ENCODE measurements around the gene LORICRIN.

The LORICRIN gene

DNA sequence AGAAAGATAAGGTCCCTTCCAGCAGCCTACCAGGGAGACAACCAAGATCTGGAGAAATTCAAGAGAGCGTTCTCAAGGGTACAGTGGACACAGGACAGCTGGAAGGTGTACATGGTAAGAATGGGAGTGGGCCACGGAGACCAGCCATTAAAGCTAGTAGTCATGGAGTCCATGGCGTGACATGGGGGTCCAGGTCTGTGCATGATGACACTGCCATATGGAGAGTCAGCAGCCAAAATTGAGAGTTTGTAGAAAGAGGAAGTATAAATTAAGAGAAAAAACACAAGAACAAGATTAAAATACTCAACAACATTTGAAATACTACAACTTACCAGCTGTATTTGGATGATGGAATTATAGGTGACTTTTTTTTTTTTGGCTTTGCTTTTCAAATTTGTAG is 7.9 kb upstream of the LORICRIN start:
- H3K9ac ChIP-seq (ENCODE audit: low read length), result no peak overlapping the region
- no peak overlapping the region for H3K4me3 ChIP-seq (ENCODE audit: low read length)
- no peak overlapping the region for H3K27ac ChIP-seq (ENCODE audit: low read length)
- H3K9me3 ChIP-seq (ENCODE audit: control insufficient read depth, low read depth, low read length), result no peaks in the 10 kb centered on the region
- H3K27me3 ChIP-seq (ENCODE audit: control insufficient read depth, insufficient read depth, low read length), result no peaks in the 10 kb centered on the region
- no peaks in the 10 kb centered on the region for H3K4me1 ChIP-seq (ENCODE audit: control insufficient read depth, low read depth, low read length)
- no peaks in the 10 kb centered on the region for H3K36me3 ChIP-seq (ENCODE audit: control insufficient read depth, low read depth, low read length)

DNA sequence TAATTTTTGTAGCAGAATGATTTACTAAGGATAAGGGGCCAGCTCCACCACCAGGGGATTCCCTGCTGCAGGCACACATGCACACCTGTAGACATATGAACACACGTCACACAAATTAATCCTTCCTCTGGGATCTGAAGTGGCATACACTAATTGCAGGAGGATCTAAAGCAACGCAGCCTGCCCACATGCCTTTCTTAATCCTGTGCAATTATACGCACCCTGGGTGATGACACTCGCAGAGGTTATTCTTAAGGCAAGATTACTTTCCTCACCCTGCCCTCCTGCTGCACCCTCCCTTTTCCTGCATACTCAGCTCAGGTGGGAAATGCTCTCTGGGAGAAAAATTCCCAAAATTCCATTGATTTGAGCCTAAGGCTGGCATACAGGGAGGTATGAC is 7.5 kb upstream of the LORICRIN start:
- Histone ChIP-seq H3K9me3 (ENCODE audit: control insufficient read depth, low read depth, low read length) (no peaks in the 10 kb centered on the region), H3K9ac (ENCODE audit: low read length) (no peak overlapping the region), H3K27ac (ENCODE audit: low read length) (no peak overlapping the region), H3K4me3 (ENCODE audit: low read length) (no peak overlapping the region), H3K27me3 (ENCODE audit: control insufficient read depth, insufficient read depth, low read length) (no peaks in the 10 kb centered on the region), H3K36me3 (ENCODE audit: control insufficient read depth, low read depth, low read length) (no peaks in the 10 kb centered on the region), H3K4me1 (ENCODE audit: control insufficient read depth, low read depth, low read length) (no peaks in the 10 kb centered on the region)

DNA sequence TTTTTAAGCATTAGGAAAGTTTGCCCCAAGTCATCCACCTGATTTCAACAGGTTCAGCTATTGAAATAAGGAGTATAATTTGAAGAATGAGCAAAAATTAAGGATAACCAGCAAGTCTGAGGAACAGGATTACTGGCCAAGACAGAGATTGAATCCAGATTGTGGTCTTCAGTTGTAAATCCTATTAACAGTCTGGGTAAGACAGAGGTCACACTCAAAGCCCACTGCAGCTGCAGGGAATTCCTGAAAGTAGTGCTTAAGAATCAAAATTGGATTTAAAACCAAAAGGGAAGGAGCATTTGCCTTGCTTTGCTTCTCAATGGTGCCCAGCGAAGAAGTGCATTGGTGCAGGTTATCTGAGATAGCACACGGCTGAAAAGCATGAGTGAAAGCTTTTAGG is 6.4 kb upstream of the LORICRIN start:
- H3K36me3 ChIP-seq (ENCODE audit: control insufficient read depth, low read depth, low read length), result no peaks in the 10 kb centered on the region
- no peaks in the 10 kb centered on the region for H3K4me1 ChIP-seq (ENCODE audit: control insufficient read depth, low read depth, low read length)
- H3K4me3 ChIP-seq (ENCODE audit: low read length), result no peak overlapping the region
- no peak overlapping the region for H3K9ac ChIP-seq (ENCODE audit: low read length)
- H3K27me3 ChIP-seq (ENCODE audit: control insufficient read depth, insufficient read depth, low read length), result no peaks in the 10 kb centered on the region
- no peak overlapping the region for H3K27ac ChIP-seq (ENCODE audit: low read length)
- no peaks in the 10 kb centered on the region for H3K9me3 ChIP-seq (ENCODE audit: control insufficient read depth, low read depth, low read length)

DNA sequence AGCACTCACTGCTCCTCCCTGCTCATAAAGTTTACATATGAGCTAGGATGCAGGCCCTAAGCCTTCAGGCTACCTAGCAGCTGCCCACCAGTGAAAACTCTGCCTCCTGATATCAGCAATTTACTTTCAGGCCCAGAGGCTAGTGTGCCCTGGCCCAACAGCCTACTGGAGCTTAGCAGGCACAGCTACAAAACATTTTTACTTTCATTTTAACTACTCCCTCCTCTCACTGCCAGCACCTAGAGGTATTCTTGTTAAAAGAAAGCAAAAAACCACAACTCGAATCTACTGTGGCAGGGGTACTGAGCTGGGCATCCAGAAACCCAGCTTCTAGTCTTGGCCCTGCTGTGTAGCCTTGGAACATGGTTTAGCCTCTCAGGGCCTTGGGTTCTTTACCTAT is 5.8 kb upstream of the LORICRIN start:
- H3K4me3 ChIP-seq (ENCODE audit: low read length), result no peak overlapping the region
- H3K9me3 ChIP-seq (ENCODE audit: control insufficient read depth, low read depth, low read length), result no peaks in the 10 kb centered on the region
- no peaks in the 10 kb centered on the region for H3K36me3 ChIP-seq (ENCODE audit: control insufficient read depth, low read depth, low read length)
- no peak overlapping the region for H3K9ac ChIP-seq (ENCODE audit: low read length)
- H3K4me1 ChIP-seq (ENCODE audit: control insufficient read depth, low read depth, low read length), result no peaks in the 10 kb centered on the region
- H3K27ac ChIP-seq (ENCODE audit: low read length), result no peak overlapping the region
- peaks cover 3% of the 10 kb centered on the region for H3K27me3 ChIP-seq (ENCODE audit: control insufficient read depth, insufficient read depth, low read length)

DNA sequence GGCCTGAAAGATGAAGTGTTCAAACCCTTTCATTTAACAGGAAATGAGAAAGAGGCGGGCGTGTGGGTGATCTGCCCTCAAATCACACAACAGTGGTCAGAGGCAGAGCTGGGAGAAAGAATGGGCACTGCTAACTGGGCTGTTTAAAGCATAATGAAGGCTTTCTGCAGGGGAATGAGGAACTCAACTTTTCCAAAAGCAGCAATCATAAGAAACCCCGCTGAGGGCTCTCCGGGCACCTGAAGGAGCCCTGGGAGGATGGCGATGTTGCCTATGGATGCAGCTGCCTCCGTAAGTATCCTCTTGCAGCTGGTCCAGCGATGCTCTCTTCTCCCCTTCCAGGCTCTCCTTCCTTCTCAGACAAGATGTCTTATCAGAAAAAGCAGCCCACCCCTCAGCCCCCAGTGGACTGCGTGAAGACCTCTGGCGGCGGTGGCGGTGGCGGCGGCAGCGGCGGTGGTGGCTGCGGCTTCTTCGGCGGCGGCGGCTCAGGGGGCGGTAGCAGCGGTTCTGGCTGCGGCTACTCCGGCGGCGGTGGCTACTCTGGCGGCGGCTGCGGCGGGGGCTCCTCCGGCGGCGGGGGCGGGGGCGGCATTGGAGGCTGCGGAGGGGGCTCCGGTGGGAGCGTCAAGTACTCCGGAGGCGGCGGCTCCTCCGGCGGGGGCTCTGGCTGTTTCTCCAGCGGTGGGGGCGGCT is 1.2 kb downstream of the LORICRIN start:
- peaks cover 51% of the 10 kb centered on the region for H3K27me3 ChIP-seq (ENCODE audit: control insufficient read depth, insufficient read depth, low read length)
- peaks cover 4% of the 10 kb centered on the region for H3K4me1 ChIP-seq (ENCODE audit: control insufficient read depth, low read depth, low read length)
- no peak overlapping the region for H3K9ac ChIP-seq (ENCODE audit: low read length)
- no peaks in the 10 kb centered on the region for H3K36me3 ChIP-seq (ENCODE audit: control insufficient read depth, low read depth, low read length)
- H3K4me3 ChIP-seq (ENCODE audit: low read length), result peak overlapping the region; percentile 60
- H3K9me3 ChIP-seq (ENCODE audit: control insufficient read depth, low read depth, low read length), result no peaks in the 10 kb centered on the region
- H3K27ac ChIP-seq (ENCODE audit: low read length), result no peak overlapping the region

DNA sequence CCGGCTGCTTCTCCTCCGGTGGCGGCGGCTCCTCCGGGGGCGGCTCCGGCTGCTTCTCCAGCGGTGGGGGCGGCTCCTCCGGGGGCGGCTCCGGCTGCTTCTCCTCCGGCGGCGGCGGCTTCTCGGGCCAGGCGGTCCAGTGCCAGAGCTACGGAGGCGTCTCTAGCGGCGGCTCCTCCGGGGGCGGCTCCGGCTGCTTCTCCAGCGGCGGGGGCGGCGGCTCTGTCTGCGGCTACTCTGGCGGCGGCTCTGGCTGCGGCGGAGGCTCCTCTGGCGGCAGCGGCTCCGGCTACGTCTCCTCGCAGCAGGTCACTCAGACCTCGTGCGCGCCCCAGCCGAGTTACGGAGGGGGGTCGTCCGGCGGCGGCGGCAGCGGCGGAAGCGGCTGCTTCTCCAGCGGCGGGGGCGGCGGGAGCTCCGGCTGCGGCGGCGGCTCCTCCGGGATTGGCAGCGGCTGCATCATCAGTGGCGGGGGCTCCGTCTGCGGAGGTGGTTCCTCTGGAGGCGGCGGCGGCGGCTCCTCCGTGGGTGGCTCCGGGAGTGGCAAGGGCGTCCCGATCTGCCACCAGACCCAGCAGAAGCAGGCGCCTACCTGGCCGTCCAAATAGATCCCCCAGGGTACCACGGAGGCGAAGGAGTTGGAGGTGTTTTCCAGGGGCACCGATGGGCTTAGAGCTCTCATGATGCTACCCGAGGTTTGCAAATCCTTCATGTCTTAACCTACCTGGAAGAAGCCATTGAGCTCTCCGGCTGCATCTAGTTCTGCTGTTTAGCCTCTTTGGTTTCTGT is 2.0 kb downstream of the LORICRIN start:
- H3K9ac ChIP-seq (ENCODE audit: low read length), result no peak overlapping the region

DNA sequence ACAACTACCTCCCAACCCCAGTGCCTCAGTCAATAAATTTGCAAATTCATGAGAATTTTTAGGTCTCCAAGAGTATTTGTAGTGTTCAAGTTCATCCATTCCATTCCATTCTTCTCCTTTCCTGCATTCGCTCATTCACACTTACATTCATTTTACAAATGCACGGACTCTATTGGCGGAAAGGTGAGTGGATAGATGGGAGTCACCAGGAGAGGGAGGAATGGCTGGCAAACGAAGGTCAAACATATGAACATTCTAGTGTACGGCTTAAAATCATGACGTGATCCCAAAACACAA is 2.5 kb downstream of the LORICRIN start:
- H3K4me1 ChIP-seq (ENCODE audit: control insufficient read depth, low read depth, low read length), result peaks cover 4% of the 10 kb centered on the region
- H3K9me3 ChIP-seq (ENCODE audit: control insufficient read depth, low read depth, low read length), result no peaks in the 10 kb centered on the region
- no peaks in the 10 kb centered on the region for H3K36me3 ChIP-seq (ENCODE audit: control insufficient read depth, low read depth, low read length)
- H3K27ac ChIP-seq (ENCODE audit: low read length), result no peak overlapping the region
- H3K4me3 ChIP-seq (ENCODE audit: low read length), result peak overlapping the region; percentile 60
- H3K9ac ChIP-seq (ENCODE audit: low read length), result no peak overlapping the region
- H3K27me3 ChIP-seq (ENCODE audit: control insufficient read depth, insufficient read depth, low read length), result peaks cover 51% of the 10 kb centered on the region

More for the DNA sequence above, 2.0 kb downstream of the LORICRIN start:
- peaks cover 4% of the 10 kb centered on the region for H3K4me1 ChIP-seq (ENCODE audit: control insufficient read depth, low read depth, low read length)
- no peak overlapping the region for H3K27ac ChIP-seq (ENCODE audit: low read length)
- H3K36me3 ChIP-seq (ENCODE audit: control insufficient read depth, low read depth, low read length), result no peaks in the 10 kb centered on the region
- H3K9me3 ChIP-seq (ENCODE audit: control insufficient read depth, low read depth, low read length), result no peaks in the 10 kb centered on the region
- peaks cover 51% of the 10 kb centered on the region for H3K27me3 ChIP-seq (ENCODE audit: control insufficient read depth, insufficient read depth, low read length)
- peak overlapping the region; percentile 60 for H3K4me3 ChIP-seq (ENCODE audit: low read length)

DNA sequence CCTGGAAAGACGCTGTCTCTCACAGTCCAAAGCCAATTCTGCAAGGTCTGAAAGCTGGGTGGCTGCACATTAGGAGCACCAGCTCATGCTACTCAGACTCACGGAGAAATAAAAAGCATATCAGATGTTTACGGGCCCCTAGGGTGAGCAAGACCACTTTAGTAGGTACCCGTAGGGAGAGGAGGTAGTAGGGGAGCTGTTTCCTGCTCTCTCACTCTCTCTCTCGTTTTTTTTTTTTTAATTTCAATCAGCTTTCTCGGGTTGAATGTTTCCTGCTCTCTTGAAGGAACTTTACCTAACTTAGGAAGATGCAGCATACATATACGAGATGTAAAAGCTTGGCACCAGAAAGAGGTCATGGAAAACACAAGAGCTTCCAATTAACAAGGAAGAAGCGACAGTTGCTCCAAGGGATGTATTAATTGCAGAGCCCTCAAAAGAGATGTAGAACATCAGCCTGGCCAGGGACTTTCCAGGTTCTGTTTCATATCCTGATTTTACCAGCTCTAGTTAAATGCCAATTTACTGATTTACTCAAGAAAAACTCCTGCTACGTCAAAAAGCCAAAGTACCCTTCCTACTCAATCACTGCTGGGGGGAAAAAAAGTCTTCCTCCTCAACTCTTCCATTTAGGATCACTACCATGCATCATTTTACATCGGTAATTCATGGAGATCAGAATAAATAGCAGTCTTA is 3.1 kb downstream of the LORICRIN start:
- Histone ChIP-seq H3K4me1 (ENCODE audit: control insufficient read depth, low read depth, low read length) (peaks cover 4% of the 10 kb centered on the region), H3K27me3 (ENCODE audit: control insufficient read depth, insufficient read depth, low read length) (peaks cover 51% of the 10 kb centered on the region), H3K4me3 (ENCODE audit: low read length) (peak overlapping the region; percentile 60), H3K9ac (ENCODE audit: low read length) (no peak overlapping the region), H3K27ac (ENCODE audit: low read length) (no peak overlapping the region), H3K9me3 (ENCODE audit: control insufficient read depth, low read depth, low read length) (no peaks in the 10 kb centered on the region), H3K36me3 (ENCODE audit: control insufficient read depth, low read depth, low read length) (no peaks in the 10 kb centered on the region)

DNA sequence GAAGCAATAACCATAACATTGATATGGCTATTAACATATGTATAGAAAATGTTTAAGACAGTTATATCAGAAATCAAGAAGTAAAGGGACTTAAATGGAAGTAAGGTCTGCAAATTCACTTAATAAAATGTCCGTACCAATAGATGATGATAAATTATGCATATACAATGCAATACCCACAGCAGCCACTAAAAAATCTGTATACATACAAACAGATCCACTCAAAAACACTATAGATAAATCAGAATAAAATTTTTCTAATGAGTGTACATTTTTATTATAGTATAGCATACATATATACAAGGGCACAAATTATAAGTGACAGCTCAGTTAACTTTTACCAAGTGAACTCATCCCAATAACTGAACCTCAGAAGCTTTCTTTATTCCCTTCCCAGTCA is 6.0 kb downstream of the LORICRIN start:
- no peaks in the 10 kb centered on the region for H3K36me3 ChIP-seq (ENCODE audit: control insufficient read depth, low read depth, low read length)
- no peak overlapping the region for H3K27ac ChIP-seq (ENCODE audit: low read length)
- H3K27me3 ChIP-seq (ENCODE audit: control insufficient read depth, insufficient read depth, low read length), result peaks cover 30% of the 10 kb centered on the region
- H3K9ac ChIP-seq (ENCODE audit: low read length), result no peak overlapping the region
- no peak overlapping the region for H3K4me3 ChIP-seq (ENCODE audit: low read length)
- no peaks in the 10 kb centered on the region for H3K9me3 ChIP-seq (ENCODE audit: control insufficient read depth, low read depth, low read length)
- peaks cover 4% of the 10 kb centered on the region for H3K4me1 ChIP-seq (ENCODE audit: control insufficient read depth, low read depth, low read length)

DNA sequence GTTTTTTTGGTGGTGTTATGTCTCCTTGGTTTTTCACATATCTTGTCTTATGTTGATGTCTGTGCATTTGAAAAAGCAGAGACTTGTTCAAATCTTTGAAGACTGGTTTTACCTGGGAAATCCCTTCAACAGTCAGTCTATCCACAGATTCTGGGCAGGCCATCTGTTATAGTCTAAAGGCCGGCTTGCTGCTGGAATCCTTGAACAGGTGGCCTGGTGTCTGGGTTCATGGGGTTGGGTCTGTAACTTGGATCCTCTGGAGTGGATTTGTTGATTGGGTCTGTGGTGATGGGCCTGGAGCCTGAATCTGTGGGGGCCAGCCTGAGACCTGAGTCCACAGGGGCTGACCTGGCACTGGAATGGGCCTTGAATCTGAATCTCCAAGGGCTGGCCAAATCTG is 12.2 kb downstream of the LORICRIN start:
- Histone ChIP-seq H3K36me3 (ENCODE audit: control insufficient read depth, low read depth, low read length) (no peaks in the 10 kb centered on the region), H3K9ac (ENCODE audit: low read length) (no peak overlapping the region), H3K27ac (ENCODE audit: low read length) (no peak overlapping the region), H3K27me3 (ENCODE audit: control insufficient read depth, insufficient read depth, low read length) (no peaks in the 10 kb centered on the region), H3K4me3 (ENCODE audit: low read length) (no peak overlapping the region), H3K9me3 (ENCODE audit: control insufficient read depth, low read depth, low read length) (no peaks in the 10 kb centered on the region), H3K4me1 (ENCODE audit: control insufficient read depth, low read depth, low read length) (no peaks in the 10 kb centered on the region)

DNA sequence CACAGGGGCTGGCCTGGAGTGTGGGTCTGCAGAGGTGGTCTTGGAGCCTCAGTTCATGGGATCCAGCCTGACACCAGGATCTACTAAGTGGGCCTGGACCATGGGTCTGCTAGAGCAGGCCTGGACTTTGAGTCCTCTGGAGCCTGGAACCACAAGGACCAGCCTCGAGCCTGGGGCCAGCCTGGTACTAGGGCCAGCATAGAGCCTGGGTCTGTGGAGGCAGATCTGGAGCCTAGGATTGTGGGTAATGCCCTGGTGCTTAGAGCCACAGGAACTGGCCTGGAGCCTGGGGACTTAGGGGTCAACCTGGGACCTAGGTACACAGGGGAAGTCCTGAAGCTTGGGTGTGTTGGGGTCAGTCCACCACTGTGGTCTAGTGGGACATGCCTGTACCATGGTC is 12.7 kb downstream of the LORICRIN start:
- Histone ChIP-seq H3K4me1 (ENCODE audit: control insufficient read depth, low read depth, low read length) (no peaks in the 10 kb centered on the region), H3K27ac (ENCODE audit: low read length) (no peak overlapping the region), H3K9ac (ENCODE audit: low read length) (no peak overlapping the region), H3K9me3 (ENCODE audit: control insufficient read depth, low read depth, low read length) (no peaks in the 10 kb centered on the region), H3K27me3 (ENCODE audit: control insufficient read depth, insufficient read depth, low read length) (no peaks in the 10 kb centered on the region), H3K4me3 (ENCODE audit: low read length) (no peak overlapping the region), H3K36me3 (ENCODE audit: control insufficient read depth, low read depth, low read length) (no peaks in the 10 kb centered on the region)

Measured in iPS-18a (cell line).